Thyroid gland (tissue), 4 donors: Measurements from ENCODE around the gene ANKRD55.

ENCODE experiments used
- POLR2A ChIP-seq, 2 donors: fragments of 450-650 bp; IDR thresholded peaks; one replicate each; pipeline ENCODE4 v1.6.1; 2017; ENCODE audit warnings: antibody characterized with exemption in 2 of 2, mild to moderate bottlenecking in 2 of 2, moderate library complexity in 1 of 2
- TF ChIP-seq, protein P1 (sequence below), 6 experiments: fragments of 200-600 bp in 3 of 6; fragments of 450-650 bp in 3 of 6; sonication (generic) in 3 of 6; IDR thresholded peaks; one replicate each; pipeline ENCODE4 v1.5.1; 2016 to 2019; ENCODE audit warnings: antibody characterized with exemption in 6 of 6, mild to moderate bottlenecking in 2 of 6, inconsistent platforms in 1 of 6, moderate library complexity in 1 of 6

DNA sequence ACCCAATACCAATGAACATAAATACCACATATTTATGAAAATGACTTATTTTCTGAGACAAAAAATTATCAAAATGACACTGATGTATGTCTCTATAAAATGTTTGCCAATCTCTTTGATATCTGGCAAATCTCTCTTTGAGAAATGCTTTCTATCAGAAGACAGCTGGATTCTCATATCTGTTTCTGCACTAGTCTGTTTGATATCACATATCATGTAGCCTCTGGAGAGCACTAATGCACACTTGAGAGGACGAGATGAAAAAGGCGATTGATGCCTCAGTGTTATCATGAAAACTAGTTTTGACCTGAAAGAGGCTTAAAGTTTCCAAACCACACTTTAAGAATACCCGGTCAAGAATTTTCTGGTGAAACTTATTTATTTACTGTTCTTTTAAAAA, 29.1 kb upstream of the ANKRD55 start:
- TF ChIP-seq, protein P1, sequence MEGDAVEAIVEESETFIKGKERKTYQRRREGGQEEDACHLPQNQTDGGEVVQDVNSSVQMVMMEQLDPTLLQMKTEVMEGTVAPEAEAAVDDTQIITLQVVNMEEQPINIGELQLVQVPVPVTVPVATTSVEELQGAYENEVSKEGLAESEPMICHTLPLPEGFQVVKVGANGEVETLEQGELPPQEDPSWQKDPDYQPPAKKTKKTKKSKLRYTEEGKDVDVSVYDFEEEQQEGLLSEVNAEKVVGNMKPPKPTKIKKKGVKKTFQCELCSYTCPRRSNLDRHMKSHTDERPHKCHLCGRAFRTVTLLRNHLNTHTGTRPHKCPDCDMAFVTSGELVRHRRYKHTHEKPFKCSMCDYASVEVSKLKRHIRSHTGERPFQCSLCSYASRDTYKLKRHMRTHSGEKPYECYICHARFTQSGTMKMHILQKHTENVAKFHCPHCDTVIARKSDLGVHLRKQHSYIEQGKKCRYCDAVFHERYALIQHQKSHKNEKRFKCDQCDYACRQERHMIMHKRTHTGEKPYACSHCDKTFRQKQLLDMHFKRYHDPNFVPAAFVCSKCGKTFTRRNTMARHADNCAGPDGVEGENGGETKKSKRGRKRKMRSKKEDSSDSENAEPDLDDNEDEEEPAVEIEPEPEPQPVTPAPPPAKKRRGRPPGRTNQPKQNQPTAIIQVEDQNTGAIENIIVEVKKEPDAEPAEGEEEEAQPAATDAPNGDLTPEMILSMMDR (IDR thresholded peaks at IDR 0.05): no peak
- TF ChIP-seq POLR2A (IDR thresholded peaks at IDR 0.05): no peak
